Measurements from ENCODE around the gene ADAMTSL2.

ADAMTSL2 gene

DNA sequence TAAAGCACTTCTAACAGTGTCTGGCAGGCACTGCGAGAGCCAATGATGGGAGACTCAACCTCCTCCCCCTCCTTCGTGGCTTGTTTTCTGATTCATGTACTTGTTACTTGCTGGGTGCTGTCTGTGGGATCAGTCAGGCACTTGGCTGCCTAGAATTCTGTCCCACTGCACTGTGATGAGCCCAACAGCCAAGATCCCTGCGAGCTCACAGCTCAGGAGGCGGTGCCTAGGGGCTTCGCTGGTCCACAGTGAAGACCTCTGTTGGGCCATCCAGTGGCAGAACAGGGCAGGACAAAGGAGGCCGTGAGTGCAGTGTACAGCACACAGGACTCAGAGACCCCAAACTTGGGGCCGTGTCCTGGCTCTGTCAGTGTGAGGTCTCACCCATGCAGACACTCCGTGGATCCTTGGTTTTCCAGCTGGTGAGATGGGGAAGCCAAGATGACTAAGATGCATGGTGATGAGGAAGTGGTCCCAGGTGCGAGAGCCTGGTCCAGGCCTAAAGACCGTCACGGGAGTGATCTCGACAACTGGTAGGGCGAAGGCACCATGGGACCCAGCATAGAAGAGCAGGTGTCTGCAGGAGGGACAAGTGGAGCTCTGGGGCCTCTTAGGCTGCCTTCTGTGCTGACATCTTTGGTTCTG is 29.2 kb upstream of the ADAMTSL2 start:
- Histone ChIP-seq H2BK15ac (ENCODE audit: low read depth, poor library complexity, severe bottlenecking) (no peak overlapping the region), H4K8ac (ENCODE audit: low read length) (no peak overlapping the region), H3K18ac (ENCODE audit: low read depth in 1 of 2, low read length in 2 of 2) (peak overlapping the region in 1 of 2 experiments; percentile 69), H2AK5ac (ENCODE audit: low read length, severe bottlenecking) (no peak overlapping the region), H3K23ac (ENCODE audit: low read length in 2 of 2) (no peak overlapping the region), H3K14ac (ENCODE audit: low read length in 2 of 2) (no peak overlapping the region), H3K27ac (ENCODE audit: low read length, poor library complexity, severe bottlenecking) (no peak overlapping the region), H3K36me3 (ENCODE audit: control insufficient read depth in 1 of 2, insufficient read depth in 2 of 2, low read depth in 1 of 2, low read length in 2 of 2) (no peaks in the 10 kb centered on the region), H3K4me1 (ENCODE audit: control insufficient read depth, insufficient read depth, low read depth, low read length) (peaks cover 37% of the 10 kb centered on the region), H3K79me1 (replicated peaks; ENCODE audit: low read length, poor library complexity, severe bottlenecking) (no peaks in the 10 kb centered on the region), H2AFZ (ENCODE audit: low read depth, low read length) (no peak overlapping the region), H3K4me2 (ENCODE audit: low read length, poor library complexity, severe bottlenecking) (no peak overlapping the region), H2BK120ac (ENCODE audit: low read depth, low read length) (no peak overlapping the region), H4K91ac (ENCODE audit: low read length) (no peak overlapping the region), H3K4ac (ENCODE audit: low read depth in 1 of 2, low read length in 2 of 2) (no peak overlapping the region), H3K27me3 (ENCODE audit: control insufficient read depth in 1 of 2, insufficient read depth in 1 of 2, low read length in 2 of 2) (peaks cover 5 to 14% of the 10 kb centered on the region in 2 experiments), H3K4me3 (ENCODE audit: insufficient read depth in 1 of 2, low read depth in 1 of 2, low read length in 2 of 2) (peak overlapping the region in 1 of 2 experiments; percentile 42), H3K9ac (ENCODE audit: low read length) (peak overlapping the region; percentile 77), H3K9me3 (ENCODE audit: control insufficient read depth, low read length) (peaks cover 21% of the 10 kb centered on the region), H2BK12ac (ENCODE audit: low read length in 2 of 2) (peak overlapping the region in 1 of 2 experiments; percentile 37), H2BK5ac (ENCODE audit: low read depth, low read length, poor library complexity, severe bottlenecking) (no peak overlapping the region)
- WGBS: 96% methylated on average over 12 of the region's 13 CpGs
- DNase-seq: peak; percentile 24

DNA sequence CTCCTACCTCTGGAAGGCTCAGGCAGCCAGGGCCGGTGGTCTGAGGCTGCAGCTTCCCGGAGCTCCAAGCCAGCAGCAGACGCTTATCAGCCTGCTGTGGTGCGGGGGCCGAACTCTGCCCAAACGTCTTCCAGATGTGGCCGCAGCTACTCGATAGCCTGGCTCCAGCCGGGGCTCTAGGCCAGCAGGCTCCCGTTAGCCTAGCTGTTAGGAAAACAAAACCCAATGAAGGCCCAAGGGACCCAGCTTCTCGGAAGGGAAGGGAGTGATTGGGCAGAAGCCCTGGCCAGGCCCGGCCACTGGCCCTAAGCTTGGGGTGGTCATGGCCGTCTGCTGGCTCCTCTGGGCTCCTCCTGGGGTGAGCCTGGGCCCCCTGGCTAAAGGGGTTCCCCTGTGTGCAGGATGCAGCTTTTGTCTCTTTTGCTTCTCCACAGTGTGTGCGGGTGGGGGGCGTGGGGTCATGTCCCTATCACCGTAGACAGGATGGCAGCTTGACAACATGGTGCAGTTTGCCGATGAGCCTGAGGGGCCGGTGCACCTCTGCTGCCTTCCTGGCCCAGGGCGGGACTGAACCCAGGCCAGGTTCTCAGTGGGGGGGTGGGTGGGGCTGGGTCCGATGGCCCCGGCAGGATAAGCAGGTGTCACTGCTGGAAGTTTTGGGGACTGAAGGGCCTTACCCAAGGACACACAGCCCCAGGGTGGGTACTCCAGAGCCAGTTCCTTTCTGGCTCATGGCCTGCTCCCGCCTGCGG is 28.4 kb upstream of the ADAMTSL2 start:
- Histone ChIP-seq H2BK5ac (ENCODE audit: low read depth, low read length, poor library complexity, severe bottlenecking) (no peak overlapping the region), H2BK120ac (ENCODE audit: low read depth, low read length) (no peak overlapping the region), H4K8ac (ENCODE audit: low read length) (no peak overlapping the region), H2AK5ac (ENCODE audit: low read length, severe bottlenecking) (no peak overlapping the region), H3K36me3 (ENCODE audit: control insufficient read depth in 1 of 2, insufficient read depth in 2 of 2, low read depth in 1 of 2, low read length in 2 of 2) (no peaks in the 10 kb centered on the region), H3K9me3 (ENCODE audit: control insufficient read depth, low read length) (peaks cover 18% of the 10 kb centered on the region), H3K79me1 (replicated peaks; ENCODE audit: low read length, poor library complexity, severe bottlenecking) (no peaks in the 10 kb centered on the region), H3K4me2 (ENCODE audit: low read length, poor library complexity, severe bottlenecking) (no peak overlapping the region), H3K4ac (ENCODE audit: low read depth in 1 of 2, low read length in 2 of 2) (peak overlapping the region in 1 of 2 experiments; percentile 6), H2BK15ac (ENCODE audit: low read depth, poor library complexity, severe bottlenecking) (no peak overlapping the region), H3K4me3 (ENCODE audit: insufficient read depth in 1 of 2, low read depth in 1 of 2, low read length in 2 of 2) (peak overlapping the region in 1 of 2 experiments; percentile 44), H3K23ac (ENCODE audit: low read length in 2 of 2) (peak overlapping the region in 1 of 2 experiments; percentile 36), H3K27me3 (ENCODE audit: control insufficient read depth in 1 of 2, insufficient read depth in 1 of 2, low read length in 2 of 2) (peaks cover 5 to 14% of the 10 kb centered on the region in 2 experiments), H3K14ac (ENCODE audit: low read length in 2 of 2) (no peak overlapping the region), H4K91ac (ENCODE audit: low read length) (no peak overlapping the region), H3K18ac (ENCODE audit: low read depth in 1 of 2, low read length in 2 of 2) (peak overlapping the region in 1 of 2 experiments; percentile 69), H3K9ac (ENCODE audit: low read length) (peak overlapping the region; percentile 77), H3K27ac (ENCODE audit: low read length, poor library complexity, severe bottlenecking) (no peak overlapping the region), H2BK12ac (ENCODE audit: low read length in 2 of 2) (peak overlapping the region in 1 of 2 experiments; percentile 37), H3K4me1 (ENCODE audit: control insufficient read depth, insufficient read depth, low read depth, low read length) (peaks cover 37% of the 10 kb centered on the region), H2AFZ (ENCODE audit: low read depth, low read length) (peak overlapping the region; percentile 39)
- 75% methylated on average over 22 of the region's 23 CpGs for WGBS
- no peak for DNase-seq

DNA sequence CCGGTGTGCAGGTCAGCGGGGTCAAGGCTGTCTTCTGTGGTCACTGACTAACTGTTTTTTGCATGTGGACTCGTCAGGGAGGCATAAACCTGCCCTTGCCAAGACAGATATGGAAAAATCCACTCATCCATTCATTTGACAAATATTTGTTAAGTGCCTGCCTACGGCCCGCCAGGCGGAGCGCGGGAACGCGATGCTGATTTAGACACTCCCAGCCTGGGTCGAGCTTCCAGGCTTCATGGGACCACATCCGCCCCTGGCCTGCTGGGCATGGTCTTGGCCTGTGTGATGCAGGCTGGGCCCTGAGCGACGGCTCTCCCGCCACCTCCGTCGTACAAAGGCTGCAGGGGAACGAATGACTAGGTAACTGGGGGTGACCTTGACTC is 27.9 kb upstream of the ADAMTSL2 start:
- peaks cover 13% of the 10 kb centered on the region for H3K9me3 ChIP-seq (ENCODE audit: control insufficient read depth, low read length)
- H3K4me1 ChIP-seq (ENCODE audit: control insufficient read depth, insufficient read depth, low read depth, low read length): peaks cover 37% of the 10 kb centered on the region
- H3K4me2 ChIP-seq (ENCODE audit: low read length, poor library complexity, severe bottlenecking): no peak overlapping the region
- peak overlapping the region; percentile 1 for H4K8ac ChIP-seq (ENCODE audit: low read length)
- peak overlapping the region; percentile 62 for H3K9ac ChIP-seq (ENCODE audit: low read length)
- no peak overlapping the region for H3K4me3 ChIP-seq (ENCODE audit: insufficient read depth in 1 of 2, low read depth in 1 of 2, low read length in 2 of 2)
- H3K27me3 ChIP-seq (ENCODE audit: control insufficient read depth in 1 of 2, insufficient read depth in 1 of 2, low read length in 2 of 2): peaks cover 5 to 14% of the 10 kb centered on the region in 2 experiments
- 36% methylated on average over 18 of the region's 18 CpGs for WGBS
- H2BK12ac ChIP-seq (ENCODE audit: low read length in 2 of 2): no peak overlapping the region
- H3K4ac ChIP-seq (ENCODE audit: low read depth in 1 of 2, low read length in 2 of 2): no peak overlapping the region
- H2AK5ac ChIP-seq (ENCODE audit: low read length, severe bottlenecking): no peak overlapping the region
- H2BK120ac ChIP-seq (ENCODE audit: low read depth, low read length): no peak overlapping the region
- H3K27ac ChIP-seq (ENCODE audit: low read length, poor library complexity, severe bottlenecking): no peak overlapping the region
- no peak overlapping the region for H2AFZ ChIP-seq (ENCODE audit: low read depth, low read length)
- H3K14ac ChIP-seq (ENCODE audit: low read length in 2 of 2): peak overlapping the region in 1 of 2 experiments; percentile 19
- H3K18ac ChIP-seq (ENCODE audit: low read depth in 1 of 2, low read length in 2 of 2): peak overlapping the region in 1 of 2 experiments; percentile 51
- no peak overlapping the region for H2BK15ac ChIP-seq (ENCODE audit: low read depth, poor library complexity, severe bottlenecking)
- DNase-seq: peak; percentile 92
- no peaks in the 10 kb centered on the region for H3K79me1 ChIP-seq (replicated peaks; ENCODE audit: low read length, poor library complexity, severe bottlenecking)
- H2BK5ac ChIP-seq (ENCODE audit: low read depth, low read length, poor library complexity, severe bottlenecking): no peak overlapping the region
- H4K91ac ChIP-seq (ENCODE audit: low read length): no peak overlapping the region
- H3K23ac ChIP-seq (ENCODE audit: low read length in 2 of 2): no peak overlapping the region
- H3K36me3 ChIP-seq (ENCODE audit: control insufficient read depth in 1 of 2, insufficient read depth in 2 of 2, low read depth in 1 of 2, low read length in 2 of 2): no peaks in the 10 kb centered on the region
